SK-N-SH (cell line): ENCODE results near the gene LEFTY1. TPM values are rescaled to one million over a fixed set of nuclear protein-coding genes. Genes with fewer than 3 reads are reported as not detected.

Experiments
- CTCF ChIA-PET: fragments of 300-600, 350-600 bp; formaldehyde crosslinking; extraction: SDS; loops from one replicate; lab custom pipeline; 2021; lab: Yijun Ruan, JAX
- POLR2A ChIA-PET: fragments of 350-600 bp; sonication (Branson Sonifier 250); formaldehyde crosslinking; extraction: SDS; loops from one replicate; lab custom pipeline; 2020; ENCODE audit warnings: antibody characterized with exemption, inconsistent platforms; lab: Yijun Ruan, JAX
- DNase-seq: peaks from one replicate; pipeline ENCODE4 v3.0.0; 2012
- H2AFZ ChIP-seq: fragments of 200-600 bp; sonication (generic); 2 replicates; pipeline ENCODE4 v1.8.1; 2016; ENCODE audit warnings: antibody characterized with exemption, mild to moderate bottlenecking, low read depth
- H3F3A ChIP-seq: fragments of 200-600 bp; sonication (generic); replicated peaks from 2 replicates; pipeline ENCODE3; 2016; ENCODE audit warnings: antibody characterized with exemption, mild to moderate bottlenecking; ENCODE audit not compliant: insufficient read depth
- H3K27ac ChIP-seq, 2 experiments: fragments of 200-500 bp in 1 of 2; fragments of 200-600 bp in 1 of 2; sonication (Bioruptor generic) in 1 of 2; sonication (generic), shearing (Covaris generic) in 1 of 2; 2 replicates each; pipeline versions ENCODE4 v1.5.1 to v1.6.1; 2014 to 2016; ENCODE audit warnings: low read depth in 2 of 2, inconsistent platforms in 1 of 2, low read length in 1 of 2, mild to moderate bottlenecking in 1 of 2, mixed read lengths in 1 of 2
- H3K27me3 ChIP-seq: fragments of 200-600 bp; sonication (generic), shearing (Covaris generic); 2 replicates; pipeline ENCODE4 v1.6.1; 2016; ENCODE audit warnings: mixed run types; ENCODE audit not compliant: insufficient read depth
- H3K36me3 ChIP-seq, 2 experiments: fragments of 200-500 bp in 1 of 2; fragments of 200-600 bp in 1 of 2; sonication (Bioruptor generic) in 1 of 2; sonication (generic) in 1 of 2; replicated peaks in 1 of 2; 2 replicates each; pipeline versions ENCODE3 to v1.5.1; 2014 to 2016; ENCODE audit warnings: low read length in 1 of 2, mild to moderate bottlenecking in 1 of 2; ENCODE audit not compliant: insufficient read depth in 2 of 2, control insufficient read depth in 1 of 2
- H3K4me1 ChIP-seq, 2 experiments: fragments of 200-500 bp in 1 of 2; fragments of 200-600 bp in 1 of 2; sonication (Bioruptor generic) in 1 of 2; sonication (generic), shearing (Covaris generic) in 1 of 2; 2 replicates each; pipeline versions ENCODE4 v1.5.1 to v1.6.1; 2014 to 2016; ENCODE audit warnings: low read depth in 1 of 2, low read length in 1 of 2, mixed run types in 1 of 2; ENCODE audit not compliant: insufficient read depth in 2 of 2, control insufficient read depth in 1 of 2
- H3K4me2 ChIP-seq: fragments of 200-600 bp; sonication (generic), shearing (Covaris generic); 2 replicates; pipeline ENCODE4 v1.6.1; 2017; ENCODE audit warnings: mixed run types
- H3K4me3 ChIP-seq, 2 experiments: fragments of 200-500 bp in 1 of 2; fragments of 200-600 bp in 1 of 2; sonication (Bioruptor generic) in 1 of 2; sonication (generic), shearing (Covaris generic) in 1 of 2; 2 replicates each; pipeline versions ENCODE4 v1.5.1 to v1.8.1; 2014 to 2016; ENCODE audit warnings: low read depth in 2 of 2, inconsistent platforms in 1 of 2, low read length in 1 of 2, mild to moderate bottlenecking in 1 of 2, mixed read lengths in 1 of 2, moderate library complexity in 1 of 2
- H3K79me2 ChIP-seq: fragments of 200-600 bp; sonication (generic); 2 replicates; pipeline ENCODE4 v1.8.1; 2017; ENCODE audit warnings: mild to moderate bottlenecking; ENCODE audit not compliant: insufficient read depth
- H3K9ac ChIP-seq: fragments of 200-600 bp; sonication (generic); 2 replicates; pipeline ENCODE4 v1.6.1; 2017; ENCODE audit warnings: mixed run types
- H3K9me2 ChIP-seq: fragments of 200-600 bp; sonication (generic); 2 replicates; pipeline ENCODE4 v1.6.1; 2017; ENCODE audit warnings: mixed run types
- H3K9me3 ChIP-seq: fragments of 200-600 bp; sonication (generic); 2 replicates; pipeline ENCODE4 v1.6.1; 2017; ENCODE audit warnings: mixed run types, mild to moderate bottlenecking, moderate library complexity
- H4K20me1 ChIP-seq: fragments of 200-600 bp; sonication (generic); 2 replicates; pipeline ENCODE4 v1.6.1; 2017; ENCODE audit warnings: mild to moderate bottlenecking, mixed run types; ENCODE audit not compliant: insufficient read depth
- ELF1 ChIP-seq: IDR thresholded peaks from 2 replicates; pipeline ENCODE4 v1.4.0; 2012
- EZH2phosphoT487 ChIP-seq: fragments of 200-600 bp; sonication (generic); IDR thresholded peaks from 2 replicates; pipeline ENCODE4 v1.6.1; 2017; ENCODE audit warnings: low read depth, mixed run types, mild to moderate bottlenecking, antibody characterized with exemption, moderate library complexity, borderline replicate concordance
- FOSL2 ChIP-seq: IDR thresholded peaks from 2 replicates; pipeline ENCODE4 v1.4.0; 2012; ENCODE audit warnings: low read depth, mild to moderate bottlenecking, moderate library complexity, borderline replicate concordance
- FOXJ3 ChIP-seq: sonication (generic); formaldehyde crosslinking; IDR thresholded peaks from 2 replicates; pipeline ENCODE4 v1.5.1; 2020; ENCODE audit warnings: mild to moderate bottlenecking, missing genetic modification reagents
- FOXM1 ChIP-seq: IDR thresholded peaks from 2 replicates; pipeline ENCODE4 v1.4.0; 2012; ENCODE audit warnings: low read depth, mild to moderate bottlenecking
- GATA2 ChIP-seq: sonication (generic); formaldehyde crosslinking; IDR thresholded peaks from 2 replicates; pipeline ENCODE4 v1.5.0; 2020; ENCODE audit warnings: mild to moderate bottlenecking, missing genetic modification reagents
- MEF2A ChIP-seq: IDR thresholded peaks from 2 replicates; pipeline ENCODE4 v1.4.0; 2012; ENCODE audit warnings: low read depth, borderline replicate concordance
- NFIC ChIP-seq: IDR thresholded peaks from 2 replicates; pipeline ENCODE4 v1.4.0; 2012; ENCODE audit warnings: borderline replicate concordance
- PBX3 ChIP-seq: IDR thresholded peaks from 2 replicates; pipeline ENCODE4; 2012
- RAD21 ChIP-seq: IDR thresholded peaks from 2 replicates; pipeline ENCODE4 v1.6.1; 2012; ENCODE audit warnings: mild to moderate bottlenecking, low read length
- RXRA ChIP-seq: IDR thresholded peaks from 2 replicates; pipeline ENCODE4 v1.4.0; 2012; ENCODE audit warnings: low read depth, mild to moderate bottlenecking, borderline replicate concordance
- SIN3A ChIP-seq: IDR thresholded peaks from 2 replicates; pipeline ENCODE4 v1.6.1; 2012; ENCODE audit warnings: low read depth, mild to moderate bottlenecking, low read length, moderate library complexity, borderline replicate concordance
- TAF1 ChIP-seq: IDR thresholded peaks from 2 replicates; pipeline ENCODE4 v1.6.1; 2012; ENCODE audit warnings: low read depth, mild to moderate bottlenecking, low read length, moderate library complexity, borderline replicate concordance
- TEAD4 ChIP-seq: IDR thresholded peaks from 2 replicates; pipeline ENCODE4 v1.4.0; 2012; ENCODE audit warnings: mild to moderate bottlenecking, borderline replicate concordance; ENCODE audit not compliant: insufficient read depth
- USF1 ChIP-seq: IDR thresholded peaks from 2 replicates; pipeline ENCODE4 v1.4.0; 2012; ENCODE audit warnings: low read depth, borderline replicate concordance
- WGBS: methylation state at CpG from one replicate; pipeline ENCODE4 v1.1.6; 2017; ENCODE audit warnings: low lambda C conversion rate; 5-methylcytosine and 5-hydroxymethylcytosine counted together
- polyA plus RNA-seq, 3 experiments: library from polyadenylated mRNA; depleted of rRNA; stranded (reverse); fragments of >200 nt; gene quantifications; 2 replicates each; pipeline ENCODE4 v1.2.3, GENCODE V29; 2012
- TF ChIP-seq, protein P1 (sequence below): fragments of 200-600 bp; sonication (generic); IDR thresholded peaks from 2 replicates; pipeline ENCODE4 v1.6.1; 2017; ENCODE audit warnings: antibody characterized with exemption, mild to moderate bottlenecking, moderate library complexity
- TF ChIP-seq, protein P2 (sequence below): fragments of 150-350 bp; IDR thresholded peaks from 2 replicates; pipeline ENCODE4 v1.6.1; 2016; ENCODE audit warnings: mild to moderate bottlenecking, low read depth, low read length
- TF ChIP-seq, protein P3 (sequence below): IDR thresholded peaks from 2 replicates; pipeline ENCODE4 v1.4.0; 2012; ENCODE audit warnings: low read depth
- TF ChIP-seq, protein P4 (sequence below): IDR thresholded peaks from 2 replicates; pipeline ENCODE4 v1.4.0; 2012; ENCODE audit warnings: low read depth, borderline replicate concordance
- TF ChIP-seq, protein P5 (sequence below): fragments of 150-350 bp; IDR thresholded peaks from 2 replicates; pipeline ENCODE4 v1.6.1; 2017; ENCODE audit warnings: antibody characterized with exemption, low read length, low read depth, borderline replicate concordance

Gene LEFTY1
- polyA plus RNA-seq, 1 of the 3 experiments (the other 2 are of a cell fraction): 0.07 TPM

GRCh38 chr1:225928186-225929175, 39.5 kb upstream of the LEFTY1 start:
- H2AFZ ChIP-seq: peak overlapping the region; percentile 41; the same call in 1 of the 2 replicates
- H3K79me2 ChIP-seq: peaks cover 5% of the 10 kb centered on the region
- no peak for TF ChIP-seq MEF2A
- TF ChIP-seq, protein P1, sequence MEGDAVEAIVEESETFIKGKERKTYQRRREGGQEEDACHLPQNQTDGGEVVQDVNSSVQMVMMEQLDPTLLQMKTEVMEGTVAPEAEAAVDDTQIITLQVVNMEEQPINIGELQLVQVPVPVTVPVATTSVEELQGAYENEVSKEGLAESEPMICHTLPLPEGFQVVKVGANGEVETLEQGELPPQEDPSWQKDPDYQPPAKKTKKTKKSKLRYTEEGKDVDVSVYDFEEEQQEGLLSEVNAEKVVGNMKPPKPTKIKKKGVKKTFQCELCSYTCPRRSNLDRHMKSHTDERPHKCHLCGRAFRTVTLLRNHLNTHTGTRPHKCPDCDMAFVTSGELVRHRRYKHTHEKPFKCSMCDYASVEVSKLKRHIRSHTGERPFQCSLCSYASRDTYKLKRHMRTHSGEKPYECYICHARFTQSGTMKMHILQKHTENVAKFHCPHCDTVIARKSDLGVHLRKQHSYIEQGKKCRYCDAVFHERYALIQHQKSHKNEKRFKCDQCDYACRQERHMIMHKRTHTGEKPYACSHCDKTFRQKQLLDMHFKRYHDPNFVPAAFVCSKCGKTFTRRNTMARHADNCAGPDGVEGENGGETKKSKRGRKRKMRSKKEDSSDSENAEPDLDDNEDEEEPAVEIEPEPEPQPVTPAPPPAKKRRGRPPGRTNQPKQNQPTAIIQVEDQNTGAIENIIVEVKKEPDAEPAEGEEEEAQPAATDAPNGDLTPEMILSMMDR: no peak
- TF ChIP-seq ELF1: no peak
- TF ChIP-seq GATA2: no peak
- TF ChIP-seq TEAD4: no peak
- no peak for TF ChIP-seq PBX3
- no peak for TF ChIP-seq TAF1
- TF ChIP-seq, protein P2, sequence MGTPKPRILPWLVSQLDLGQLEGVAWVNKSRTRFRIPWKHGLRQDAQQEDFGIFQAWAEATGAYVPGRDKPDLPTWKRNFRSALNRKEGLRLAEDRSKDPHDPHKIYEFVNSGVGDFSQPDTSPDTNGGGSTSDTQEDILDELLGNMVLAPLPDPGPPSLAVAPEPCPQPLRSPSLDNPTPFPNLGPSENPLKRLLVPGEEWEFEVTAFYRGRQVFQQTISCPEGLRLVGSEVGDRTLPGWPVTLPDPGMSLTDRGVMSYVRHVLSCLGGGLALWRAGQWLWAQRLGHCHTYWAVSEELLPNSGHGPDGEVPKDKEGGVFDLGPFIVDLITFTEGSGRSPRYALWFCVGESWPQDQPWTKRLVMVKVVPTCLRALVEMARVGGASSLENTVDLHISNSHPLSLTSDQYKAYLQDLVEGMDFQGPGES: no peak
- no peak for TF ChIP-seq SIN3A
- TF ChIP-seq RXRA: no peak
- TF ChIP-seq FOXJ3 (CRISPR knock-in tag): no peak
- TF ChIP-seq USF1: no peak
- TF ChIP-seq FOSL2: no peak
- TF ChIP-seq NFIC: no peak
- TF ChIP-seq FOXM1: no peak
- TF ChIP-seq, protein P3, sequence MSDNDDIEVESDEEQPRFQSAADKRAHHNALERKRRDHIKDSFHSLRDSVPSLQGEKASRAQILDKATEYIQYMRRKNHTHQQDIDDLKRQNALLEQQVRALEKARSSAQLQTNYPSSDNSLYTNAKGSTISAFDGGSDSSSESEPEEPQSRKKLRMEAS: no peak
- TF ChIP-seq RAD21: no peak
- no peak for TF ChIP-seq EZH2phosphoT487
- TF ChIP-seq, protein P4, sequence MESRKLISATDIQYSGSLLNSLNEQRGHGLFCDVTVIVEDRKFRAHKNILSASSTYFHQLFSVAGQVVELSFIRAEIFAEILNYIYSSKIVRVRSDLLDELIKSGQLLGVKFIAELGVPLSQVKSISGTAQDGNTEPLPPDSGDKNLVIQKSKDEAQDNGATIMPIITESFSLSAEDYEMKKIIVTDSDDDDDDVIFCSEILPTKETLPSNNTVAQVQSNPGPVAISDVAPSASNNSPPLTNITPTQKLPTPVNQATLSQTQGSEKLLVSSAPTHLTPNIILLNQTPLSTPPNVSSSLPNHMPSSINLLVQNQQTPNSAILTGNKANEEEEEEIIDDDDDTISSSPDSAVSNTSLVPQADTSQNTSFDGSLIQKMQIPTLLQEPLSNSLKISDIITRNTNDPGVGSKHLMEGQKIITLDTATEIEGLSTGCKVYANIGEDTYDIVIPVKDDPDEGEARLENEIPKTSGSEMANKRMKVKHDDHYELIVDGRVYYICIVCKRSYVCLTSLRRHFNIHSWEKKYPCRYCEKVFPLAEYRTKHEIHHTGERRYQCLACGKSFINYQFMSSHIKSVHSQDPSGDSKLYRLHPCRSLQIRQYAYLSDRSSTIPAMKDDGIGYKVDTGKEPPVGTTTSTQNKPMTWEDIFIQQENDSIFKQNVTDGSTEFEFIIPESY: no peak
- TF ChIP-seq, protein P5, sequence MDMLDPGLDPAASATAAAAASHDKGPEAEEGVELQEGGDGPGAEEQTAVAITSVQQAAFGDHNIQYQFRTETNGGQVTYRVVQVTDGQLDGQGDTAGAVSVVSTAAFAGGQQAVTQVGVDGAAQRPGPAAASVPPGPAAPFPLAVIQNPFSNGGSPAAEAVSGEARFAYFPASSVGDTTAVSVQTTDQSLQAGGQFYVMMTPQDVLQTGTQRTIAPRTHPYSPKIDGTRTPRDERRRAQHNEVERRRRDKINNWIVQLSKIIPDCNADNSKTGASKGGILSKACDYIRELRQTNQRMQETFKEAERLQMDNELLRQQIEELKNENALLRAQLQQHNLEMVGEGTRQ: no peak
- no peak overlapping the region for H3K9ac ChIP-seq
- DNase-seq: no peak
- H3K27ac ChIP-seq: peak overlapping the region in 1 of 2 experiments; percentile 39; a peak in 1 of 4 replicates
- ChIA-PET POLR2A (interaction anchor here (0.9 kb wide), 1 partner anchor 151 kb away, joined by 3 read pairs; the partner anchor contains the start of gene SRP9), CTCF (no interaction called here)
- no peak overlapping the region for H3K4me2 ChIP-seq
- H3K9me3 ChIP-seq: no peaks in the 10 kb centered on the region
- H4K20me1 ChIP-seq: no peaks in the 10 kb centered on the region
- no peaks in the 10 kb centered on the region for H3K27me3 ChIP-seq
- peaks cover 9% of the 10 kb centered on the region for H3F3A ChIP-seq
- H3K4me3 ChIP-seq: no peak overlapping the region
- no peaks in the 10 kb centered on the region for H3K9me2 ChIP-seq
- 87% methylated on average over 14 of the region's 14 CpGs for WGBS
- H3K4me1 ChIP-seq: peaks cover 0 to 7% of the 10 kb centered on the region in 2 experiments; a peak in 1 of 4 replicates
- no peaks in the 10 kb centered on the region for H3K36me3 ChIP-seq
